Left ventricle myocardium superior (tissue), 1 donor: ENCODE data around the gene C5. TPM values are rescaled to one million over a fixed set of nuclear protein-coding genes. Genes with fewer than 3 reads are reported as not detected.

Experiments
- ATAC-seq: fragments of 200-7000 bp; cut with Tn5 transposase; one replicate; pipeline ENCODE4 v1.9.1; 2020; ENCODE audit warnings: mild to moderate bottlenecking, moderate library complexity
- DNase-seq: peaks from one replicate; pipeline ENCODE4 v3.0.0-alpha.2; 2020
- intact Hi-C: fragments of 100-400 bp; cut with micrococcal nuclease; formaldehyde crosslinking; loops from one replicate; pipeline ENCODE4 v1.11.0; 2022
- total RNA-seq: library from RNA; stranded (reverse); fragmentation: NEBNext Ultra II Directional; extraction: Animal tissue kit (Norgen Biotek cat#: 25700); gene quantifications from one replicate; pipeline ENCODE4 v1.2.1, GENCODE V29; 2021
- donor health status: DM: no; HTN: yes; CAD: no; lungs with severe emphysema.

The C5 gene
- total RNA-seq, 1 donor from 2014 or later, result 0.69 TPM

DNA sequence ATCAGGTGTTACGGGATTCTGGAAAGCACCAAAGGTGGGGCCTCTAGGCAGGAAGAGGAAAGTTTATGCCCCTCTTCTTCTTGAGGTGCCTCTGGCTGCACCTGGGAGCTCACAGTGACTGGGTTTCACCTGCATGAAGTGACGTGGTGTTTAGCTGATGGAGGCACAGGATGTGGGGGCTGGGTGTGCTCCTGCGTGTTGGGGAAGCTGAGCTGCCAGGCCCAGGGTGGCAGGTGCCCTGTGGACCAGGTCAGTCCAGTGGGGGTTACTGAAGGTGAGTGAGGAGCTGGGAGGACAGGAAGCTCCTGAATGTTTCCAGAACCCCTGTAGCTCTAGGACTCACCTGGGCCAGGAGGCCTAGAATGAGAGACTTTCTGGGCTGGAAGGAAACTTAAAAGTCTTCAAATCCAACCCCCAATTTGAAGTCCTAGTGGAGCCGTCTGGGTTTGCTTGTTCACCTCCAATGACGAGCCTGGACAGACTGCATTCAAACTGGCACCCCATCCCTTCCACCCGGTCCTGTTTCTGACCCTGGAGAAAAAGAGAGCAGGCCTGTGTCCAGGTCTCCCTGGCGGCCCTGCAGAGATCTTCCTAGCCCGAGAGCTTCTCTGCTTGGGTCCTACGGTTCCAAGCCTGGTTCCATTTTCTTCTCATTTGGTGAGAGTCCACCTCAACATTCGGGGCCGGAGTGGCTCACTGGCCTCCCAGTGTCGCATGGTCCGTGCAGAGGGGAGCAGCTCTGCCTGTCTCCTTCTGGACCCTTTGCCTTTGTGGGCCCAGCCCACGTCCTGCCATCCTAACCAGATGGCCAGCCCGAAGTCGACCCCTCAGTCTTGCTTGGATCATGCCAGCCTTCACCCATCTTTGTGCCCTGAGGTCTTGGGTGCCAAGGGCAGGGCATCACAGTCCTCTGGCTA, 145.8 kb downstream of the C5 start:
- intact Hi-C loops, result no loop called here
- ATAC-seq, result no peak
- no peak for DNase-seq

DNA sequence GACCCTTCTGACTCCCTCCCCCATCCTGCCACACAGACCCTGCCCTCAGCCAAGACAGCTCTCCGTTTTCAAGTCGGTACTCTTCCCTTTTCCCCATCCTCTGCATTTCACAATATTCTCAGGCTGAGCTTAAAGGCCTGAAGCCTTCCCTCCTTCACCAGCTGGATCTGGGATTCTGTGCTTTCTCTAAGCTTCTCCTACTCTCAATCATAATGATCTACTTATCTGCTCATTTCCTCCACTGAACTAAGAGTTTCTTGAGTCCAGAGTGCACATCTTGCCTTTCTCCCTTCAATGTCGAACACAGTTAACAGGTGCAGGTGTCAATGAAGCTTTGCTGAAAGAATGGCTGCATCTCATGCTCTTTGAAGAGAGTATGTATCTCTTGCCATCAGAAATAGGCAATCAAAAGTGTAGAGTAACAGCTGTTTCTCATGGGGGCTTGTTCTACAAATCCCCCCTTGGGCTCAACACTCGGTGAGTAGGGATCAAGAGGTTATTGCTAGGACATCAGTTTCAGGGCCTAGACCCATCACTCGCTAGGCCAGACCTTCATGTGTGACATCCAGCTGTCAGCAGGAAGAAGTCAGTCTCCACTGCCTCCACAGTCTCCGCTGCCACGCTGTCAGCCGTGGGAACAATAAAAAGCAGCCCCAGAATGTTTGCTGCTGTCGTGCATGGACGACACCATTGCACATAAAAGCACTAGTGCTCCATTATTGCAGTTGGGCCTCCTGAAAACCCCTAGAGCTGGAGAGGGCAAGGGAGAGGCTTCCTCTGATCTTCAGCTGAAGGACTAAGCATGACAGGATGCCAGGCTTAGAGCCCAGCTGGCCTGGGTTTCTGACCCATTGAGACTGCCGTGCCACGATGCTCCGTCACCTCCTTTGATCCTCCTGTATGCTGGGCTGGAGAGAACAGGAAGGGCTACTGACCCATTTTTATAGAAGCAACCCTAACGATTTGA, 147.2 kb downstream of the C5 start:
- ATAC-seq (no peak), DNase-seq (no peak)
- intact Hi-C loops, result no loop called here

Other genes with a start within 250 kb of the C5 start
- 14.0 TPM for gene PSMD5, start 207.4 kb downstream of the C5 start, total RNA-seq
- gene PHF19, start 173.1 kb downstream of the C5 start, total RNA-seq, result 9.5 TPM
- gene TRAF1, start 123.5 kb downstream of the C5 start, total RNA-seq, result 2.4 TPM
- gene CNTRL, start 24.7 kb upstream of the C5 start, total RNA-seq, result 4.2 TPM
- gene RAB14, start 151.6 kb upstream of the C5 start, total RNA-seq, result 57.7 TPM
- gene GSN, start 217.9 kb upstream of the C5 start, total RNA-seq, result 717 TPM